SIG-M5 treated with dmso at 0.1 percent for 504 hours (cell line): ENCODE data around the gene WWOX.
"Not testable (repeated sequence)": the region's sequence is repeated elsewhere in the genome, so short reads cannot be mapped to it uniquely, and the experiment has no call there.

Source experiments
- DNase-seq: peaks from one replicate; lab custom pipeline; 2025; ENCODE audit not compliant: unreplicated experiment; lab: John Stamatoyannopoulos, UW

WWOX gene

GRCh38 chr16:78666318-78666717 lies 566.9 kb downstream of the WWOX start:
- no peak for DNase-seq

GRCh38 chr16:78667675-78668074 lies 568.2 kb downstream of the WWOX start:
- DNase-seq = no peak

- no peak for DNase-seq
Observed at GRCh38 chr16:78668393-78668792, 568.9 kb downstream of the WWOX start.

GRCh38 chr16:78669994-78670393 lies 570.5 kb downstream of the WWOX start:
- no peak for DNase-seq

GRCh38 chr16:78672779-78673556 lies 573.5 kb downstream of the WWOX start:
- no peak for DNase-seq

- DNase-seq = no peak
Observed at GRCh38 chr16:78673884-78674283, 574.4 kb downstream of the WWOX start.

- no peak for DNase-seq
Observed at GRCh38 chr16:78675312-78675711, 575.9 kb downstream of the WWOX start.

GRCh38 chr16:78675951-78676792 lies 576.7 kb downstream of the WWOX start:
- no peak for DNase-seq

GRCh38 chr16:78677181-78677731 lies 577.8 kb downstream of the WWOX start:
- DNase-seq = no peak

- no peak for DNase-seq
Observed at GRCh38 chr16:78679546-78679945, 580.1 kb downstream of the WWOX start.

GRCh38 chr16:78681743-78682142 lies 582.3 kb downstream of the WWOX start:
- no peak for DNase-seq

GRCh38 chr16:78684030-78684611 lies 584.7 kb downstream of the WWOX start:
- DNase-seq = no peak

GRCh38 chr16:78684655-78685375 lies 585.4 kb downstream of the WWOX start:
- no peak for DNase-seq

GRCh38 chr16:78686601-78687000 lies 587.1 kb downstream of the WWOX start:
- DNase-seq = no peak

GRCh38 chr16:78689028-78689427 lies 589.6 kb downstream of the WWOX start:
- no peak for DNase-seq

GRCh38 chr16:78689536-78689935 lies 590.1 kb downstream of the WWOX start:
- no peak for DNase-seq

GRCh38 chr16:78690510-78690909 lies 591.1 kb downstream of the WWOX start:
- DNase-seq = no peak

- not testable (repeated sequence) for DNase-seq
Observed at GRCh38 chr16:78691746-78692145, 592.3 kb downstream of the WWOX start.

- DNase-seq = no peak
Observed at GRCh38 chr16:78693496-78693895, 594.0 kb downstream of the WWOX start.

- DNase-seq = no peak
Observed at GRCh38 chr16:78694414-78694813, 595.0 kb downstream of the WWOX start.

- DNase-seq = no peak
Observed at GRCh38 chr16:78695391-78695790, 595.9 kb downstream of the WWOX start.
